Tongue (tissue), 2 donors: ENCODE data around the gene NCOR1. TPM values are rescaled to one million over a fixed set of nuclear protein-coding genes. Genes with fewer than 3 reads are reported as not detected.
"Not testable (repeated sequence)": the region's sequence is repeated elsewhere in the genome, so short reads cannot be mapped to it uniquely, and the experiment has no call there.

ENCODE experiments used
- DNase-seq: peaks from one replicate; pipeline ENCODE4 v3.0.0-alpha.2; 2015
- total RNA-seq: library from RNA; depleted of rRNA; stranded (reverse); fragments of >200 nt; gene quantifications from one replicate; pipeline ENCODE4 v1.2.3, GENCODE V29; 2014

Gene NCOR1
- total RNA-seq, 1 donor from 2014 or later = 128 TPM

DNA sequence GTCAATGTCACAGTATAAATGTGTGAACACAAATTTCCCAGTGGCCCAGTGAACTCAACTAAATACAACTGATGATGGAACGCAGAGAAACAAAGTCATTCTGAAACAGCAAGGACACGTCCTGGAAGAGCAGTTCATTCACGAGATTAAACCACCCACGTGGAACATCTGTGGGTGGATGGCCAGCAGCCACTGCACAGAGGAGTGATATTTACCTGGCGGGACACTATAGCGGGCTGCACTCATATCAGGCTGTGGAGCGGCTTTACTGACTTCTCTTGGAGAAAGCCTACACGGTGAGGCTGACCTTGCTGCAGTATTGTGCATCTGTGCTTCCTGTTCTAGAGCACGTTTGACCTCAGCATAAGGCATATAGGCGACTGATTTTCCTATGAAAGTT is 128.4 kb downstream of the NCOR1 start:
- DNase-seq = no peak

DNA sequence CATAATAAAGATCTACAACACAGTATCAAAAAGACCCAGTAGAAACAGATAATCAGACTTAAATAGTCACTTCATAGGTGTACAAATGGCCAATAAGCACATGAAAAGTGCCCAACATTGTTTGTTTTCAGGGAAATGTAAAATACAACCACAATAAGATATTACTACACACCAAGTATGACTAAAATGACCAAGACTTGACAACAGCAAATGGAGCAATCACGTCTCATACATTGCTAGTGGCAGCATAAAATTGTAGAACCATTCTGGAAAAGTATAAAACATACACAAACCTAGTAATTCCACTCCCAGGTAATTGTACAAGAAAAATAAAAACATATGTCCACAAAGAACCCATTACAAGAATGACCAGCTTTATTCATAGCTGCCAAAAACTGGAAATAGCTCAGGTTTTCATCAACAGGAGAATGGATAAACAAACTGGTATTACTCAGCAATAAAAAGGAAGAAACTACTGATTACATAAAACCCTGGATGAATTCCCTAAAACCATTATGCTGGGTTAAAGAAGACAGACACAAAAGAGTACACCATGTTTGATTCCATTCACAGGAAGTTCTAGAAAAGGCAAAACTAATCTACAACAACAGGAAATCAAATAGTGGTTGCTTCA is 130.2 kb downstream of the NCOR1 start:
- DNase-seq = peak; percentile 44

DNA sequence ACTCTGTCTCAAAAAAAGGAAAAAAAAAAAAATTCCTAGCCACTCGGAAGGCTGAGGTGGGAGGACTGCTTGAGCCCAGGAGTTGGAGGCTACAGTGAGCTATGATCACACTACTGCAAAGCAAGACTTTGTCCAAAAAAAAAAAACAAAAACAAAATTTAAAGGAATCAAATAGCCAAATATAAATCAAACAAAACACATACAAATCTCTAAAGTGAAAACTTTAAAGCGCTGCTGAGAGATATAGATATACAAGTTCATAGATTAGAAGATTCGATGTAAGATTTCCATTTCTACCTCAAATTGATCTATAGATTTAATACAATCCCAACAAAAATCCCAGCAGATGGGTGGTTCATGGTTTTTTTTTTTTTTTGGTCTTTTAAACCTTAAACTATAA is 132.1 kb downstream of the NCOR1 start:
- no peak for DNase-seq

DNA sequence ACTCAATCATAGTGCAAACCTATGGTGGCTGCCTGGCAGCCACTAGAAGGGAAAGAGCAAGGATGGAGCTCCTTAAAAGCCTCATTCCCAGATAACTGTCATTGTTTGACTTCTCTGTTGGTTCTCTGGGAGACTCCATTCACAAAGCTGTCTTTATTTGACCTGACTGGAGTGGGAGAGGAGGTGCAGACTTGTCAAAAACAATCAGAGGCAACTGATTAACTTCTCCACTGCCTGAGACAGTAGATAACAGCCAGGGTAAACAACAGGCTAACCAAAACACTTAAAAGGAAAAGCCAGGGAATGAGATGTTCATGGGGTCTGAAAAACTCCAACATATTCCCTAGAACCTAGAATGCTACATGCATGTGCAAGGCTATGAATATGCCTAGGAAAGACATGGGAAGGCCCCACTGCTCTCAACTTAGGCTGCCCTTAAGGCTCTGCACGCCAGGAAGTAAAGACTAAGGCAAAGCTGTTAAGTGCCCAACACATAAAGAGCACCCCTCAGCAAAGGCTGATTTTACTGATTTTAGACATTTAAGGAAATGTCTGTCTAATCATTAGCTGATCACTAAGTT is 133.7 kb downstream of the NCOR1 start:
- DNase-seq = no peak

DNA sequence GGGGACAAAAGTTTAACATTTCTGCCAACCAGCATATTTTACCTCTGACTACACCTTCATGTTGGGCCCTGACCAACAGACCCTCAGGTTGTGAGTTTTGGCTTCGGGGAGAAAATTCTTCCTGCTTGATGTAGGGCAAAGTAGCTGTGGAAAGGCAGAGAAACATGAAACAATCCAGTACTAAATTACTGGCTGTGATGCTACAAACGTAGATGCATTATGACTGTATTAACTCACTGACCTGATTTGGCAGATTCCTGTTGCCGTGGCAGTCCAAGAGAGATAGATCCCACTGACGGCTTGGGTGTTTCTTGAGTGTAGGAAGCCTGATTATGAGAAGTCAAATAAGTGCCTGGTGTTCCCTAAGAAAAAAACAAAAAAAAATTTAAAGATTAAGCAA is 135.0 kb downstream of the NCOR1 start:
- no peak for DNase-seq

DNA sequence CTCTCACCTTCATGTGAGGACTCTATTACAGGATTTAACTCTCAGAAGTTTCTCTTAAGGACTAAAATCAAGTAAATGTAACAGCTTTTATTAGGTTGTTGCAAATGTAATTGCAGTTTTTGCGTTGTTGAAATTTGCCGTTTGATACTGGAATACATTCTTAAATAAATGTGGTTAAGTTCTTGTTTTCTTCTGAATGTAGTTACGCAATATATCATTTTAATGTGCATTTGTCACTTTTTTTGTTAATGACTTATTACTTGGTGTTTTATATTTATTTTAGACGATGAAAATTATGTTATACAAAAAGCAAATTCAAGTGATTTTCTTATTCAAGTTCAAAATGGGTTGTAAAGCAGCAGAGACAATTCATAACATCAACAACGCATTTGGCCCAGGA is 139.4 kb downstream of the NCOR1 start:
- DNase-seq = no peak

DNA sequence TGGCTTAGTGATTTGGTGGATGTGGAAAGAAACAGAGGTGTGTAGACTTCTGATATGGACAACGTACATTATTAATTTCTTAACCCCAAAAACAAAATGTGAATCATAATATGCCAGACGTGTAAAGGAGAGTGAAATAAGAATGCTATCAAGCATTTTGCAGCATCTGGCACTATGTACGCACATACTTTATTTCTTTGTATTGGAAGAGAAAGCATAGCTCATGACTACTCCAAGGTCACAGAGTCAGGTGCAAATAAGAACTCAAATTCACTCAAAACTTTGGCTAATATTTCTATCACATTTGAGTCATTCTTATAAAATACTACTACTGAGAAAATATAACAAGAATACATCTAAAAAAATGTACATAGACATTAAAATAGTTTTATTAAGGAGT is 140.9 kb downstream of the NCOR1 start:
- no peak for DNase-seq

DNA sequence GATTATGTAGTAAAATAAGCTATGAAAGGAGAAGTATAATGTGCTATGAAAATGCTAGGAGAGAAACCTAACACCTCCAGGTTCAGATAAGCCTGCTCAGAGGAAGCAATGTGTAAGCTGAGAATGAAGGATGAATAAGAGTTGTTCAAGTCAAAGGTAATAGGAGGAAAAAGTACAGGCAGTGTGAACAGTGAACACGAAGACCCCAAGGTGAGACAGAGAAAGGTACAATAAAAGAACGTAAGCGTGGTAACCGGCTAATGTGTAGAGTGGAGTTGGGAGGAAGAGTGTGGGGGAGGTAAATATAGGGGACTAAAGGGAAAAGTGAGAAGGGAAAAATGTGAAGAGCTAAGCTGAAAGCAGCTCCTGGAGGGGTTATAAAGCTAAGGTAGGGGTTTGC is 141.5 kb downstream of the NCOR1 start:
- DNase-seq = no peak

DNA sequence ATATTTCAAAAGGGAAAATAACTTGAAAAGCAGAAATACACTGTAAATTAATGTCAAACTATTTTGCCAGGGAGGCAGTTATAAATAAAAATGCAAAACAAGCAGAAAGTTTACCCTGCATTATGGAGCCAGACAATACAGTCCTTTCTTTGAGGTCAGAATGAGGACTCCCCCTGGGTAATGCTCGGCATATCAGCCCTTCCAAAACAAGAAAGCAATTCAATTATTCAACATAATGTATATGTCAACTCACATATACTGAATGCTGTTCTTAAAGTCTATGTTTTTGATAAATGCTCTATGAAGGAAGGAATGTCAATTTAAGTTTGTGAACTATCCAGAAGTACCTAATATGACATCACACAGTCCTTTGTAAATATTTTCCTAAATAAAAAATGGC is 143.3 kb downstream of the NCOR1 start:
- no peak for DNase-seq

DNA sequence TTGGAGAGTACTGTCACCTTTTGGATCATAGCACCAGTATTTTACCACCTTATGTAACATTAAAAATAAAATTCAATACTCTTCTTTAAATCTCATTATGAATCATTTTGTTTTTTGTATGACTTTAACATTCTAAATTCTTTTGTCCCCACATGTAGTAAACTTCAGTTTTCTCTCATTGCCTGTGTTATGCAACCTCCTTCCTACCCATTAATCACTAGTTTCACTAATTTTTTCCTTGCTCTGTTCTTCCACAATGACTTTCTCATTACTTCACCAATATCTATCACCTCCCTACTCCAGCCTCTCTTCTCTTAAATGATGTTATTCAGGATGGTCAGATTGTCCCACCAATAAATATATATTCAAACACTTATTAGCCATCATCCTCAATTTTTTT is 147.0 kb downstream of the NCOR1 start:
- DNase-seq = no peak

DNA sequence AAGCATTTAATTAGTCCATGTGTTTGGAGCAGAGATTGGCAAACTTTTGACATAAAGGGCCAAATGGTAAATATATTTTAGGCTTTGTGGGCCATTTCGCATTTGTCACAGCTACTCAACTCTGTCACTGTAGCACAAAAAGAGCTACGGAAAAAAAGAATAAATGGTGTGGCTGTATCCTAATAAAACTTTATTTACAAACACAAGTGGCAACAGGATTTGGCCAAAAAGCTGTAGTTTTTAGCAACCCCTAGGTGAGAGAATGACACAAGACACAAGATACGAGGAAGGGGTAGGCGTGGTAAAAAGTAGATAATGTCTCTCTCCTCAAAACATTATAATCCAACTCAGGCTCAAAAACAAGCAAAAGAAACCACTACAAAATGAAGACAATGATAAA is 149.2 kb downstream of the NCOR1 start:
- no peak for DNase-seq

DNA sequence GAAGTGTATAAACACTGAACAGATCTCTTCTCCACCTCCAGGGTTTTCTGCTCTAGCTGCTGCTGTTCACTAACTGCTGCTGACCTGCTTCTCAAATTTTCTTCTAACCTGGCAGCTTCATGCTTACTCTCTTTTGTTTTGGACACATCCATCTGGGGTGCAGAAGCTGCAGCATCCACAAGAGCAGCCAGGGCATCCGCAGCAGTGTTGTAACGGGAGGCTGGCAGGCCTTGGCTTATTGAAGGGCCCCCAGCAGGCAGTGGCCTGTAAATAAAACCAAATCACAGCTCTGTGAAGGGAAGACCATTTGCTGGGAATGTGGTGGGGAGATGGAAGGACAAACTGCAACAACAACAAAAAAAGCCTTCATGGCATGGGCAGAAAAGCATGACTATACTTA is 153.7 kb downstream of the NCOR1 start:
- no peak for DNase-seq

DNA sequence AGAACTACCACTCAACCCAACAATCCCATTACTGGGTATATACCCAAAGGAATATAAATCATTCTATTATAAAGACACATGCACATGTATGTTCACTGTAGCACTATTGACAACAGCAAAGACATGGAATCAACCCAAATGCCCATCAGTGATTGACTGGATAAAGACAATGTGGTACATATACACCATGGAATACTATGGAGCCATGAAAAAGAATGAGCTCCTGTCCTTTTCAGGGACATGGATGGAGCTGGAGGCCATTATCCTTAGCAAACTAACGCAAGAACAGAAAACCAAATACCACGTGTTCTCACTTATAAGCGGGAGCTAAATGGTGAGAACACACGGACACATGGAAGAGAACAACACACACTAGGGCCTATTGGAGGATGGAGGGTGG is 160.2 kb downstream of the NCOR1 start:
- DNase-seq = not testable (repeated sequence)

DNA sequence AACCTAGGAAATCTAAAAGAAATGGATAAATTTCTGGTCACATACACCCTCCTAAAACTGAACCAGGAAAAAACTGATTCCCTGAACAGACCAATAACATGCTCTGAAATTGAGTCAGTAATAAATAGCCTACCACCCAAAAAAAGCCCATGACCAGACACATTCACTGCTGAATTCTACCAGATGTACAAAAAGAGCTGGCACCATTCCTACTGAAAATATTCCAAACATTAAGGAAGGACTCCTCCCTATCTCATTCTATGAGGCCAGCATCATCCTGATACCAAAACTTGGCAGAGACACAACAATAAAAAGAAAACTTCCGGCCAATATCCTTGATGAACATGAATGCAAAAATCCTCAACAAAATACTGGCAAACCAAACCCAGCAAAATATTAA is 162.8 kb downstream of the NCOR1 start:
- DNase-seq = no peak

DNA sequence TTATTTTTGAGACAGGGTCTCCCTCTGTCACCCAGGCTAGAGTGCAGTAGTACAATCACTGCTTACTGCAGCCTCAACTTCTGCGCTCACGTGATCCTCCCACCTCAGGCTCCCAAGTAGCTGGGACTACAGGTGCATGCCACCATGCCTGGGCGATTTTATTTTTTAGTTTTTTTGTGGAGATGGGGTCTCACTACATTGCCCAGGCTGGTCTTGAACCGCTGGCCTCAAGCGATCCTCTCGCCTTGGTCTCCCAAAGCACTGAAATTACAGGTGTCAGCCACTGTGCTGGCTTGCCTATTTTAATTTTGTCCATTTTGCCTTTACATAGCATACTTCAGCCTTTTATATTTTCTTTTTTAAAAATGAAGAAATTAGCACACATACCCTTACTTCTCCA is 164.5 kb downstream of the NCOR1 start:
- DNase-seq = no peak

DNA sequence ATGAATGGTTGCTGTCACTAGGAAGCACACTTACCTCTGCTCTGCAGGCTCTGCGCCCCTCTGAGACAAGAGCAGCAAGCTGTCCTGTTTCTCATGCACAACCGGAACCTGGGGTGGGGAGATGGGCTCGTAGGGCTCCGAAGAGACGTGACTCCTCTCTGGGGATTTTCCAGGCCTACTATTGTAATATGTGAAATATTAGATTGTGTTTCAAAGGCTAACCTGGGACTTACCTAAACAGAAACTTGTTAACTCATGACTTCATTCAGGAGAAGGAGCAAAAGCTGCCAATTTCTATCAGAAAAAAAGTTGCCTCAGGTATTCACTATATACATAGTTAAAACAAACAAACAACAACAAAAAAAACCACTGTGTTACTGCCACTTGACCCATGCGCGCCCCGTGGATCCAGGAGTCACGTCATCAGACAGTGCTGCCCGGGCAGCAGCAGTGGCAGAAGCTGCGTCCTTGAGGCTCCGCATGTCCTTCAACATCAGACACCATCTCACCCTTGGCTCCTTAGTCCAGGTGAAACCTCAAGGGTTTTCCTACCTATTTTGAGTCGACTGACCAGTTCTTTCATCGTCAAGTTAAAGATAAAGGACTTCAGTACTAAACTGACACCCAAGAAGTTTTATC is 166.4 kb downstream of the NCOR1 start:
- DNase-seq = no peak

DNA sequence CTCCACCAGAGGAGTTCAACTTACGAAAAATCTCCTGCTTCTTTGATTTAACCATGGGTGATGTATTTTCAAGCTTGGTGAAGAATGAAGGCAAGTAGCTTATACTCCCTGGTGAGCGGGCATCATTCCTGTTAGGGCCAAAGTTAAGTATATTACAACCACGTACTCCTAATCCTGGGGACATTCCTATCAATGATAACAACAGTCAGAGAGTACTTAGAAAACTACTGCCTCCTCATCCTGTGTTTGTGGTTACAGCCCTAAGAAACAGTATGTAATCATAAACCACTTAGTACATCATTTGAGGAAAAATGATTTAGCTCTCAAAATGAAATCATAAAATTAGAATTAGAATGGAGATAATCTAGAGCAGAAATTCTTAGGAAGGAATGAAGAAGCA is 168.4 kb downstream of the NCOR1 start:
- no peak for DNase-seq

DNA sequence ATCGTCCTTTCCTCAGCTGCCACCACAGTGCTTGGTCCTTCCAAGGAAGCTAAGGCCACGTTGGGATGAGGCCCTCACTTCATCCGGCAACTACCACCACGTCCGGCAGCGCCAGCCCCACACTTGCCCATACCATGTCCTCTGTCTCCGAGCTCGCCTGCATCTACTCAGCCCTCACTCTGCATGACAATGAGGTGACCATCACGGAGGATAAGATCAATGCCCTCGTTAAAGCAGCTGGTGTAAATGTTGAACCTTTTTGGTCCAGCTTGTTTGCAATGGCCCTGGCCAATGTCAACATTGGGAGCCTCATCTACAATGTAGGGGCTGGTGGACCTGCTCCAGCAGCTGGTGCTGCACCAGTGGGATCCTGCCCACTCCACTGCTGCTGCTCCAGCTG is 170.8 kb downstream of the NCOR1 start:
- DNase-seq = no peak

DNA sequence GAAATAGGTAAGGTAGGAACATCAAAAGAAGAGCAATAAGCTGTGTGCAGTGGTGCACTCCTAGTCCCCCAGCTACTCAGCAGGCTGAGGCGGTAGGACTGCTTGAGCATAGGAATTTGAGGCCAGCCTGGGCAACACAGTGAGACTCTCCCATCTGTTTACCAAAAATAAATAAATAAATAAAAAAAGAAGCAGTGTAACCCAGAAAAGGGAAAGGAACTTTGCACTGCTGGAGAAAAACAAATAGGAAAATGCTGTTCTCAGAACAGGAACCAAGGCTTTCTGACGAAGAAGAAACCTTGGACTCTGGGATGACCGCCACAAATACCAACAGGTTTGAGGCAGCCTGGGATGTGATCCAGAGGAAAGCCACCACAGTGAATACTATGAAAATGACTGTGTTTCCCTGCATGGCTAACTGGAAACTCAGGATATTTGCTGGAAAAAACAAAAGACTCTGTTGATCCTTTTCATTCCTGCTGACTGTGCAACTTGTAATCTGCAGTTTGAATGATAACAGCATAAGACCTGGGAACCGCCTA is 174.6 kb downstream of the NCOR1 start:
- DNase-seq = no peak

DNA sequence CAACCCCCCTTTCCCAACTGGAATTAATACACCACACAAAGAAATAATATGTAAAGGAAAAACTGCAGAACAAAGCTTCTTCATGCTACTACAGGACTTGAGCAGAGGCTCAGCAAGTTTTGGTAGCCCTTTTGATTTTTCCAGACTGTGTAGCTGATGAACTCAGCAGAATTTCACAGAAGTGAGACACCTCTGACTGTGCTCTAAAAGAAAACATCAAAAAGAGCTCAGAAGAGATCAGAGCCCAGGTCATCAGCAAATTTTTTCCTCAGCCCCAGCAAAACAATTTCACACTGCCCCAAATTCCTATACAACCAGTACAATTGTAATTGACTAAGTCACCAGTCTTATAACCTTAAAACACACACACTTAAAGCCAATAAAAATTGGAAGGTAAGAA is 177.7 kb downstream of the NCOR1 start:
- DNase-seq = no peak

DNA sequence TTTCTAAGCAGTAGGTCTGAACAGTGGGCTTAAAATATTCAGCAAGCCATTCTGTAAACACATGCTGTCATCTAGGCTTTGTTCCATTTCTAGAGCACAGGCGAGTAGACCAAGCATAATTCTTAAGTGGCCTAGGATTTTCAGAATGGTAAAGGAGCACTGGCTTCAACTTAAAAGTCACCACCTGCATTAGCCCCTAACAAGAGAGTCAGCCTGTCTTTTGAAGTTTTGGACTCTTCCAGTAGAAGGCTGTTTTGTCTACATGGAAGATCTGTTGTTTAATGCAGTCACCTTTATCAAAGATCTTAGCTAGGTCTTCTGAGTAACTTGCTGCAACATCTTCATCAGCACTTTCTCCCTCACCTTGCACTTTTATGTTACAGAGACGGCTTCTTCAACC is 179.1 kb downstream of the NCOR1 start:
- no peak for DNase-seq

DNA sequence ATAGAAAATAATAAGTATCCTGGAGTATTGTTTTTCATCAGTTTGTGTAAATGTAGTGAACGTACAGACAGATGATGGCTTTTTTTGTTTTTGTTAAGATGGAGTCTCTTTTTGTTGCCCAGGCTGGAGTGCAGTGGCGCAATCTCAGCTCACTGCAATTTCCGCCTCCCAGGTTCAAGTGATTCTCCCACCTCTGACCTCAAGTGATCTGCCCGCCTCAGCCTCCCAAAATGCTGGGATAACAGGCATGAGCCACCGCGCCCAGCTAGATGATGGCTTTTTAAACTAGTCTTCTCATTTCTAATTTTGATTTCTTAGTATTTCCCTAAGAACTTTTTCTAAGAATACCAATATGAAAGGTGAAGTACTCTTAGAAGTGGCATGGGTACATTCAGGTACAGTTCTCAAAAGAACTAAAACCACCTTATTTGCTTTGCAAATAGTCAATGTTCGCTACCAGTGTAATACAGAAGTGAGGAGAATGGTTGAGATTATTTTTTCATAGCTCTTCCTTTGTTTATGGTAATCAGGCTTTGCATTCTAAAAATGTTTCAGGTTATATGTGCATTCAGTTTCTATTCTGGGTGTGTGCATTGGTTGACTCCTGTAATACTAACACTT is 181.5 kb downstream of the NCOR1 start:
- no peak for DNase-seq
